OCI-LY1 (cell line): ENCODE results near the gene RTTN.

Experiments used
- H2AFZ ChIP-seq: fragments of 200-600 bp; sonication (generic), shearing (Covaris generic); 2 replicates; pipeline ENCODE4 v1.6.0; 2014; ENCODE audit warnings: antibody characterized with exemption, mild to moderate bottlenecking, low read length
- H3F3A ChIP-seq: fragments of 200-600 bp; sonication (generic), shearing (Covaris generic); 2 replicates; pipeline ENCODE4 v1.6.0; 2014; ENCODE audit warnings: mild to moderate bottlenecking, antibody characterized with exemption, low read length, moderate library complexity; ENCODE audit not compliant: insufficient read depth
- H3K27ac ChIP-seq: fragments of 200-600 bp; sonication (generic); 2 replicates; pipeline ENCODE4 v1.5.1; 2014; ENCODE audit warnings: low read length, mixed run types, mild to moderate bottlenecking, low read depth; ENCODE audit not compliant: poor library complexity, severe bottlenecking
- H3K27me3 ChIP-seq: fragments of 200-600 bp; sonication (generic); 2 replicates; pipeline ENCODE4 v1.6.0; 2014; ENCODE audit warnings: antibody characterized with exemption, mild to moderate bottlenecking, low read length, moderate library complexity; ENCODE audit not compliant: insufficient read depth
- H3K36me3 ChIP-seq: fragments of 200-600 bp; sonication (generic); 2 replicates; pipeline ENCODE4 v1.6.1; 2014; ENCODE audit warnings: mild to moderate bottlenecking, antibody characterized with exemption, low read length, moderate library complexity, mixed read lengths; ENCODE audit not compliant: insufficient read depth
- H3K4me1 ChIP-seq: fragments of 200-600 bp; sonication (generic); 2 replicates; pipeline ENCODE4 v1.5.1; 2014; ENCODE audit warnings: mild to moderate bottlenecking, low read length, moderate library complexity; ENCODE audit not compliant: insufficient read depth, severe bottlenecking
- H3K4me2 ChIP-seq: fragments of 200-600 bp; sonication (generic), shearing (Covaris generic); 2 replicates; pipeline ENCODE4 v1.6.1; 2014; ENCODE audit warnings: low read length
- H3K4me3 ChIP-seq: fragments of 200-600 bp; sonication (generic); 2 replicates; pipeline ENCODE4 v1.5.1; 2014; ENCODE audit warnings: low read length, low read depth, mild to moderate bottlenecking, mixed read lengths; ENCODE audit not compliant: poor library complexity, severe bottlenecking
- H3K79me2 ChIP-seq: fragments of 200-600 bp; shearing (Covaris generic); 2 replicates; pipeline ENCODE4 v1.6.1; 2016; ENCODE audit warnings: mixed run types, low read length, mixed read lengths; ENCODE audit not compliant: insufficient read depth
- H3K9ac ChIP-seq: fragments of 200-600 bp; sonication (generic), shearing (Covaris generic); 2 replicates; pipeline ENCODE4 v1.6.1; 2014; ENCODE audit warnings: mild to moderate bottlenecking, low read length, mixed read lengths
- H3K9me2 ChIP-seq: fragments of 200-600 bp; sonication (generic), shearing (Covaris generic); 2 replicates; pipeline ENCODE4 v1.6.1; 2014; ENCODE audit warnings: low read depth, mild to moderate bottlenecking, low read length, mixed read lengths
- H3K9me3 ChIP-seq: fragments of 200-600 bp; shearing (Covaris generic); 2 replicates; pipeline ENCODE4 v1.6.1; 2014; ENCODE audit warnings: low read length, mixed read lengths
- H4K20me1 ChIP-seq: fragments of 200-600 bp; sonication (generic), shearing (Covaris generic); 2 replicates; pipeline ENCODE4 v1.6.0; 2016; ENCODE audit warnings: mild to moderate bottlenecking, low read length; ENCODE audit not compliant: insufficient read depth
- CTCF ChIP-seq: fragments of 200-600 bp; sonication (generic), shearing (Covaris generic); IDR thresholded peaks from 2 replicates; pipeline ENCODE4 v1.5.1; 2017; ENCODE audit warnings: mild to moderate bottlenecking, antibody characterized with exemption, low read length, moderate library complexity, mixed read lengths
- EZH2 ChIP-seq: fragments of 200-600 bp; sonication (generic), shearing (Covaris generic); IDR thresholded peaks from 2 replicates; pipeline ENCODE4 v1.8.0; 2017; ENCODE audit warnings: borderline replicate concordance, mixed run types, mild to moderate bottlenecking, antibody characterized with exemption, low read length, moderate library complexity, mixed read lengths

RTTN gene

DNA sequence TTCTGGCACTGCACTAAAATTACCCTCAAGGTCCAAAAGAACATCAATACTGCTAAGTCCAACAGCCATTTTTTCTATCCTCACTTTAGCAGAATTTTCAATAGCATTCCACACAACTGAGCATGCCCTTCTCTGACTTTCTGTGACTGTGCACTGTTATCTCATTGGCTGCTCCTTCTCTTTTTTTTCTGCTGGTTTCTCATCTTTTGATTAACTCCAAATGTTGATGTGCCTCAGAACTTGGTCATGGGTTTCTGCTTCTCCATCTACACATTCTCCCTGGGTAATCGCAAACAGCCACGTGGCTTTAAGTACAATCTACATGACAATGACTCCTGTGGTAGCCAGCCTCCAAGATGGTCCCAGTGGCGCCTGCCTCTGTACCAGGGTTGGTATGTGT is 182.9 kb downstream of the RTTN start:
- no peaks in the 10 kb centered on the region for H3F3A ChIP-seq
- H3K27ac ChIP-seq, result no peak overlapping the region
- no peaks in the 10 kb centered on the region for H3K4me1 ChIP-seq
- no peaks in the 10 kb centered on the region for H3K79me2 ChIP-seq
- H3K4me3 ChIP-seq, result no peak overlapping the region
- H3K9me3 ChIP-seq, result no peaks in the 10 kb centered on the region
- no peaks in the 10 kb centered on the region for H3K27me3 ChIP-seq
- no peaks in the 10 kb centered on the region for H4K20me1 ChIP-seq
- TF ChIP-seq EZH2 (no peak), CTCF (no peak)
- H3K4me2 ChIP-seq, result no peak overlapping the region
- peaks cover 53% of the 10 kb centered on the region for H3K36me3 ChIP-seq
- H2AFZ ChIP-seq, result no peak overlapping the region
- H3K9me2 ChIP-seq, result no peaks in the 10 kb centered on the region
- H3K9ac ChIP-seq, result no peak overlapping the region

DNA sequence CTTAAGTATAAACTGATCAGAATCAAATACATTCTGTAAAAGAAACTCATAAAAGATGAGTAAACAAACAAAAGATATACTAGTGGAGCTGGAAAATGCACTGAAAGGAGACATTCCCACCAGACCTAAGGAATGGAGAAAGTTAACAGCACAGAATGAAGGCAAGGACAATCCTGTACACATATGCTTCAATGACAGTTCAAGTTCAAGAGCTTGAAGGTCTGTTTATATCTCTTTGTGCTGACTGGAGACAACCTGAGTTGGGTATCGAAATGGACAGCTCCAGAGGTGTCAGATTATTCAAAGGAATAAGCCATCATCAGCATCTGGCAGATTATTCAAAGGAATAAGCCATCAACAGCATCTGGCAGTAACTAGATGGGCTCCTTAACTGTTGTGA is 184.0 kb downstream of the RTTN start:
- no peaks in the 10 kb centered on the region for H3F3A ChIP-seq
- H3K9me3 ChIP-seq, result no peaks in the 10 kb centered on the region
- no peak overlapping the region for H3K4me2 ChIP-seq
- no peaks in the 10 kb centered on the region for H3K79me2 ChIP-seq
- H3K4me3 ChIP-seq, result no peak overlapping the region
- H3K4me1 ChIP-seq, result no peaks in the 10 kb centered on the region
- no peak overlapping the region for H3K27ac ChIP-seq
- no peaks in the 10 kb centered on the region for H4K20me1 ChIP-seq
- peaks cover 52% of the 10 kb centered on the region for H3K36me3 ChIP-seq
- no peaks in the 10 kb centered on the region for H3K27me3 ChIP-seq
- no peaks in the 10 kb centered on the region for H3K9me2 ChIP-seq
- no peak overlapping the region for H3K9ac ChIP-seq
- H2AFZ ChIP-seq, result no peak overlapping the region
- no peak for TF ChIP-seq CTCF
- no peak for TF ChIP-seq EZH2

GRCh38 chr18:70021043-70021442 is 184.4 kb downstream of the RTTN start:
- H3F3A ChIP-seq, result no peaks in the 10 kb centered on the region
- no peak overlapping the region for H3K4me3 ChIP-seq
- no peak overlapping the region for H2AFZ ChIP-seq
- peaks cover 50% of the 10 kb centered on the region for H3K36me3 ChIP-seq
- H3K9me2 ChIP-seq, result no peaks in the 10 kb centered on the region
- no peak for TF ChIP-seq EZH2
- no peak for TF ChIP-seq CTCF
- H3K4me1 ChIP-seq, result no peaks in the 10 kb centered on the region
- no peaks in the 10 kb centered on the region for H3K79me2 ChIP-seq
- H4K20me1 ChIP-seq, result no peaks in the 10 kb centered on the region
- H3K9ac ChIP-seq, result no peak overlapping the region
- no peaks in the 10 kb centered on the region for H3K9me3 ChIP-seq
- no peak overlapping the region for H3K4me2 ChIP-seq
- H3K27me3 ChIP-seq, result no peaks in the 10 kb centered on the region
- H3K27ac ChIP-seq, result no peak overlapping the region
